ENCODE data around the gene NDRG2. TPM values are rescaled to one million over a fixed set of nuclear protein-coding genes. Genes with fewer than 3 reads are reported as not detected.

NDRG2 gene
- total RNA-seq, 1 experiment from 2014 or later: 18.9 TPM

- H3K4me1 ChIP-seq (ENCODE audit: control insufficient read depth in 1 of 2, insufficient read depth in 2 of 2, low read length in 2 of 2): peaks cover 14 to 21% of the 10 kb centered on the region in 2 experiments; a peak in 3 of 4 replicates
- TF ChIP-seq, protein P1, sequence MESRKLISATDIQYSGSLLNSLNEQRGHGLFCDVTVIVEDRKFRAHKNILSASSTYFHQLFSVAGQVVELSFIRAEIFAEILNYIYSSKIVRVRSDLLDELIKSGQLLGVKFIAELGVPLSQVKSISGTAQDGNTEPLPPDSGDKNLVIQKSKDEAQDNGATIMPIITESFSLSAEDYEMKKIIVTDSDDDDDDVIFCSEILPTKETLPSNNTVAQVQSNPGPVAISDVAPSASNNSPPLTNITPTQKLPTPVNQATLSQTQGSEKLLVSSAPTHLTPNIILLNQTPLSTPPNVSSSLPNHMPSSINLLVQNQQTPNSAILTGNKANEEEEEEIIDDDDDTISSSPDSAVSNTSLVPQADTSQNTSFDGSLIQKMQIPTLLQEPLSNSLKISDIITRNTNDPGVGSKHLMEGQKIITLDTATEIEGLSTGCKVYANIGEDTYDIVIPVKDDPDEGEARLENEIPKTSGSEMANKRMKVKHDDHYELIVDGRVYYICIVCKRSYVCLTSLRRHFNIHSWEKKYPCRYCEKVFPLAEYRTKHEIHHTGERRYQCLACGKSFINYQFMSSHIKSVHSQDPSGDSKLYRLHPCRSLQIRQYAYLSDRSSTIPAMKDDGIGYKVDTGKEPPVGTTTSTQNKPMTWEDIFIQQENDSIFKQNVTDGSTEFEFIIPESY (IDR thresholded peaks at IDR 0.05; ENCODE audit: extremely low read depth, insufficient replicate concordance, low read length): no peak
- ATAC-seq (no peak), DNase-seq (ENCODE audit: low read depth, low spot score) (no peak)
- no peak overlapping the region for H2AFZ ChIP-seq (ENCODE audit: low read depth, low read length, poor library complexity, severe bottlenecking)
- ChIA-PET RAD21 (ENCODE audit: low non-redundant PET in 1 of 2, low total read pairs in 2 of 2, uncharacterized antibody in 2 of 2, unreplicated experiment in 2 of 2) (no interaction called here), CTCF (interaction anchor here (2.5 kb wide), 1 partner anchor 9 kb away, joined by 10 read pairs; no protein-coding TSS in a partner anchor), POLR2A (no interaction called here)
- H3K9me3 ChIP-seq (ENCODE audit: control insufficient read depth in 1 of 2, insufficient read depth in 1 of 2, low read depth in 1 of 2, low read length in 2 of 2): no peaks in the 10 kb centered on the region
- no peaks in the 10 kb centered on the region for H3K27me3 ChIP-seq (ENCODE audit: insufficient read depth, low read length)
- no peaks in the 10 kb centered on the region for H3K9me2 ChIP-seq (ENCODE audit: insufficient read depth)
- H3K27ac ChIP-seq (ENCODE audit: low read depth, low read length): peak overlapping the region; percentile 46; the same call in 1 of the 2 replicates
- no peaks in the 10 kb centered on the region for H4K20me1 ChIP-seq (ENCODE audit: insufficient read depth)
- no peaks in the 10 kb centered on the region for H3K36me3 ChIP-seq (ENCODE audit: control insufficient read depth in 1 of 2, insufficient read depth in 2 of 2, low read length in 2 of 2)
- H3K4me3 ChIP-seq (replicated peaks in 1 of 2; ENCODE audit: low read depth in 1 of 2, low read length in 2 of 2): peak overlapping the region; percentile 66 to 72
- intact Hi-C loops (cut with micrococcal nuclease): no loop called here
- BruUV-seq (replicated peaks): no TSS peak
- peak overlapping the region; percentile 66 for H3K9ac ChIP-seq (ENCODE audit: low read length)
- no peaks in the 10 kb centered on the region for H3K79me2 ChIP-seq (ENCODE audit: insufficient read depth, low read length)
- peak overlapping the region; percentile 85 for H3K4me2 ChIP-seq (ENCODE audit: low read length)
Measured at GRCh38 chr14:21023817-21024584, 860 bp downstream of the NDRG2 start.

- Histone ChIP-seq H3K9ac (ENCODE audit: low read length) (no peak overlapping the region), H2AFZ (ENCODE audit: low read depth, low read length, poor library complexity, severe bottlenecking) (no peak overlapping the region), H3K27me3 (ENCODE audit: insufficient read depth, low read length) (no peaks in the 10 kb centered on the region), H3K79me2 (ENCODE audit: insufficient read depth, low read length) (no peaks in the 10 kb centered on the region), H3K4me1 (ENCODE audit: control insufficient read depth in 1 of 2, insufficient read depth in 2 of 2, low read length in 2 of 2) (peaks cover 14 to 21% of the 10 kb centered on the region in 2 experiments; a peak in 3 of 4 replicates), H3K4me3 (replicated peaks in 1 of 2; ENCODE audit: low read depth in 1 of 2, low read length in 2 of 2) (no peak overlapping the region), H3K27ac (ENCODE audit: low read depth, low read length) (no peak overlapping the region), H4K20me1 (ENCODE audit: insufficient read depth) (no peaks in the 10 kb centered on the region), H3K9me2 (ENCODE audit: insufficient read depth) (no peaks in the 10 kb centered on the region), H3K9me3 (ENCODE audit: control insufficient read depth in 1 of 2, insufficient read depth in 1 of 2, low read depth in 1 of 2, low read length in 2 of 2) (no peaks in the 10 kb centered on the region), H3K36me3 (ENCODE audit: control insufficient read depth in 1 of 2, insufficient read depth in 2 of 2, low read length in 2 of 2) (no peaks in the 10 kb centered on the region; a peak in 1 of 4 replicates), H3K4me2 (ENCODE audit: low read length) (no peak overlapping the region)
- no TSS peak for BruUV-seq (replicated peaks)
- ChIA-PET POLR2A (no interaction called here), CTCF (interaction anchor here (2.5 kb wide), 1 partner anchor 9 kb away, joined by 10 read pairs; no protein-coding TSS in a partner anchor), RAD21 (ENCODE audit: low non-redundant PET in 1 of 2, low total read pairs in 2 of 2, uncharacterized antibody in 2 of 2, unreplicated experiment in 2 of 2) (no interaction called here)
- ATAC-seq: no peak
- no peak for DNase-seq (ENCODE audit: low read depth, low spot score)
- TF ChIP-seq SP1 (IDR thresholded peaks at IDR 0.05; ENCODE audit: low read depth): no peak
- intact Hi-C loops (cut with micrococcal nuclease): no loop called here
Measured at GRCh38 chr14:21023174-21023573, 1.7 kb downstream of the NDRG2 start.

All from HCT116 (cell line).